C4-2B (cell line): ENCODE measurements around the gene TMEM38A.

ENCODE experiments used
- H3K27ac ChIP-seq: fragments of 450-650 bp; 2 replicates; pipeline ENCODE4 v1.5.1; 2017
- ZFX ChIP-seq: fragments of 450-650 bp; IDR thresholded peaks from 2 replicates; pipeline ENCODE4 v1.6.1; 2017
- TF ChIP-seq, protein P1 (sequence below): fragments of 450-650 bp; conservative IDR thresholded peaks from 2 replicates; pipeline ENCODE4 v1.5.1; 2017; ENCODE audit warnings: mild to moderate bottlenecking

TMEM38A gene

DNA sequence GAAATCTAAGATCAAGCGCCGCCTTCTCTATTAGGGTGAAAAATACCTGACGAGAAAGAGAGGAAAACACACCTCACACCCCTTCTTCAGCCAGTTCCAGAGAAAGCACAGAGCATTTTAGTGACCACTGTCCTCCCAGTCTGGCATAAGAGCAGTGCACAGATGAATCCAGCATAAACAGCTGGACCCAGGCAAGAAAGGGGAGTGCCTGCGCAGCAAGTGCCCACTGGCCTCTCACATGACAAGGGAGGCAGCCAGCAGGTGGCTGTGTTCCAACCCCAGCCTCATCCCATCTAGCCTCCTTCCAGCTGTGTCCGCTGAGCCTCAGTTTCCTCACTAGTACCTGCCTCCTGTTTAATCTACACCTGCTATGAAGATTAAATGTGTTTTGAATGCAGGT, 40.9 kb upstream of the TMEM38A start:
- no peak overlapping the region for H3K27ac ChIP-seq
- TF ChIP-seq, protein P1, sequence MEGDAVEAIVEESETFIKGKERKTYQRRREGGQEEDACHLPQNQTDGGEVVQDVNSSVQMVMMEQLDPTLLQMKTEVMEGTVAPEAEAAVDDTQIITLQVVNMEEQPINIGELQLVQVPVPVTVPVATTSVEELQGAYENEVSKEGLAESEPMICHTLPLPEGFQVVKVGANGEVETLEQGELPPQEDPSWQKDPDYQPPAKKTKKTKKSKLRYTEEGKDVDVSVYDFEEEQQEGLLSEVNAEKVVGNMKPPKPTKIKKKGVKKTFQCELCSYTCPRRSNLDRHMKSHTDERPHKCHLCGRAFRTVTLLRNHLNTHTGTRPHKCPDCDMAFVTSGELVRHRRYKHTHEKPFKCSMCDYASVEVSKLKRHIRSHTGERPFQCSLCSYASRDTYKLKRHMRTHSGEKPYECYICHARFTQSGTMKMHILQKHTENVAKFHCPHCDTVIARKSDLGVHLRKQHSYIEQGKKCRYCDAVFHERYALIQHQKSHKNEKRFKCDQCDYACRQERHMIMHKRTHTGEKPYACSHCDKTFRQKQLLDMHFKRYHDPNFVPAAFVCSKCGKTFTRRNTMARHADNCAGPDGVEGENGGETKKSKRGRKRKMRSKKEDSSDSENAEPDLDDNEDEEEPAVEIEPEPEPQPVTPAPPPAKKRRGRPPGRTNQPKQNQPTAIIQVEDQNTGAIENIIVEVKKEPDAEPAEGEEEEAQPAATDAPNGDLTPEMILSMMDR, result no peak
- no peak for TF ChIP-seq ZFX

GRCh38 chr19:16620584-16620983, 40.4 kb upstream of the TMEM38A start:
- no peak overlapping the region for H3K27ac ChIP-seq
- TF ChIP-seq, protein P1, result no peak

DNA sequence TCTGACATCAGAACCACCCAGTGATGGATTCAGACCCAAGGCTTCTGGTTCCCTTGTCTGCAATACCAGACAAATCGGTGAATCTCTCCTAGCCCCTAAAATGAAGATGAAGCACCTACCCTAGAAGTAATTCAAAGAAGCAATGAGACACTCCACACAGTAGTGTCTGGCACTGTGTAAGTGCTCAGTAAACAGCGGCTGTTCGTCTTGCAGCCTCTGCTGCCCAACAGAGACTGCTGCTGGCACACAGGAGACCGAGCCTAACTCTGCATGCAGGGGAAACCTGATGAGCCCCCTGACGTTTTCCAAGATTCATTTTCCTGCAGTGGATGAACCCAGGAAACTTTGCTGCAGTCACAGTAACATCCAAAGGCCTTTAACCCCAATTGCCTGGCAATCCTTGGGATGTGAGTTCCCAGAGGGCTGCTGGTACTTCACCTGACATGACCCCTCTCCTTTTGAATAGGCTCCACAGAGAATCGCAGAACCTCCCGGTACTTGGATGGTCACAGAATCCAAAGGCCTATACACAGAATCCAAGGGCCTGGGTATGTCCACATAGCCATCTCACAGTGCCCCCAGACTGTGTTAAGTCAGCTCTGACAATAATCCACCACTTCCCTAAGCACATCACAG, 39.7 kb upstream of the TMEM38A start:
- TF ChIP-seq, protein P1, result no peak
- no peak for TF ChIP-seq ZFX
- no peak overlapping the region for H3K27ac ChIP-seq

DNA sequence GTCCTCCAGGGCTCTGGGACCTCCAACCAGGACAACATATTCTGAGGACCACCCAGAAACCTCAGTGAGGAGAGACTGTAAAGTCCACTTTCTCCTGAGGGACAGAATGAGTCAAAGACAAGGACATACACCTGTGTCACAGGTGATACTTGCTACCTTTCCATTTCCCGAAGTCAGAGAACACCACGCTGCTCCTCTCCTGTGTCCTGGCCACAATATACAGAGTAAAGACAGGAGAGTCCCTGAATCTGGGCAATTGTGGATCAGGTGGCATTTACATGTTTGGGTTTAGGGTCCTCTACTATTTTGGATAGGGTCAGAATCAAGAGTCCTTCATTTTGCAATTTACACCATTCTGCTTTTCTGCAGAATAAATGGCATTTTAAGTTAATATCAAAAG, 37.9 kb upstream of the TMEM38A start:
- no peak for TF ChIP-seq ZFX
- TF ChIP-seq, protein P1, result no peak
- H3K27ac ChIP-seq, result no peak overlapping the region

GRCh38 chr19:16623576-16623975, 37.4 kb upstream of the TMEM38A start:
- no peak overlapping the region for H3K27ac ChIP-seq
- TF ChIP-seq ZFX, result no peak

DNA sequence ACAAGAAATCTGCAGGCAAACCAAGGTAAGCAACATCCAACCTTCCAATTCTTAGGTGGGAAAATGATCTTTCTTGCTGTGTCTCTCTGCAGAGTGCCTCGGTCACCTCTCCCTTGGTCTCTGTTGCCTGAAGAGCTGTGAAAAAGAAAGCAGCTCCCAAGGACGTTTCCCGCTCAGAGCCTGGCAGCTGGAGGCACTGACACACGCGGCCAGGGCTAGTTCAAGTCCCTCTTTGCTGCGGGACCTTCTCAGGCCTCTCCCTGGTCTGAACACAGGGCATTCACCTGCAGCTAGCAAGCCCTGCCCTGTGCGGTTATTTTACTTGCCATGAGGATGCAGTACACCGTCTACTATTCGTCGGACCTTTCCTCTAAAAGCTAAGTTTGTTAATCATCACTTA, 36.7 kb upstream of the TMEM38A start:
- TF ChIP-seq ZFX, result no peak
- TF ChIP-seq, protein P1, result no peak

DNA sequence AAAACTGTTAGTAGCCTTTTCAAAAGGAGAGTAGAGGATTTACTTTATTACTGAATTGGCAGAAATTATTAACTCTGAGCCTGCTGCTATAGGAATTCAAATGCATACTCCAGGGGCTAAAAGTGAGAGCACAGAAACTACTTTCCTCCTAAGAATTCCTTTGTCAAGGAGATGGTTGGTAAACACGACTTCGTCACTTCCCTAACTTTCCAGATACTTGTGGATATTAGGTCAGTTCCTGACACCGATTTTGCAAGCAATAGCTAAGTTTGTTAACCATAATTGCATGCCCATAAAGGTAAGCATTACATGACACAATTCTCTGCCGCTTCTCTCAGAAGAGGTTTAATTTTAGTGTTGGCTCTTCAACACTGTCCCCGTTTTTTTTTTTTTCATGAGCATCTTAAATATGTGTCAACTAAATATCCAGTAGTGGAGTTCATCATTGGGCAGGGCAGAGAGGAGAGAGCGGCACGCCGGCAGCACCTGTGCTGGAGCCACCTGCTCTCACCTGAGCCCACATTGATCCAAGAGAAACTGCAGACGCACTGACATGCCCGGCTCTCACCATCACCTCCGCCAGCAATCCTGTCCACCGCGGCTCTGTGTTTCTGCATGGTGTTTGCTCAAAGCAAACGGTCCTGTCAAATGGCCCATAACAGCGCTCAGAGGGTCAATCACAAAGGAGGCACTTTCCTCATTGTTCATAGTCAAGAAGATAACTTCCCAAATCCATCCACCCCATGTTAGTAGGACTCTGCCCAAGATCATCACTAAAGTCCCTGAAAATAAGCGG, 35.6 kb upstream of the TMEM38A start:
- no peak overlapping the region for H3K27ac ChIP-seq
- TF ChIP-seq, protein P1, result no peak
- no peak for TF ChIP-seq ZFX

More for the DNA sequence above, 36.7 kb upstream of the TMEM38A start:
- H3K27ac ChIP-seq, result no peak overlapping the region
